Natural killer cell (primary cell): ENCODE data around the gene CLDN24. TPM values are rescaled to one million over a fixed set of nuclear protein-coding genes. Genes with fewer than 3 reads are reported as not detected.

ENCODE experiments used
- ATAC-seq, 3 donors: fragments of 150-1000 bp in 2 of 3; fragments of 200-7000 bp in 1 of 3; cut with Tn5 transposase; 1 replicate in 1 of 3; 2 replicates in 2 of 3; pipeline ENCODE4 v1.10.0; 2021; ENCODE audit warnings: mild to moderate bottlenecking in 2 of 3, moderate library complexity in 2 of 3
- DNase-seq, 2 donors: peaks; one replicate each; pipeline versions ENCODE4 v3.0.0 to v3.0.0-alpha.2; 2013 to 2021; ENCODE audit warnings: mixed read lengths in 1 of 2
- H3K27ac ChIP-seq: one replicate; pipeline ENCODE4 v1.5.1; 2013; ENCODE audit warnings: mild to moderate bottlenecking, low read length
- H3K27me3 ChIP-seq: one replicate; pipeline ENCODE4 v1.6.1; 2013; ENCODE audit warnings: low read length; ENCODE audit not compliant: control insufficient read depth, insufficient read depth
- H3K36me3 ChIP-seq: one replicate; pipeline ENCODE4 v1.6.1; 2013; ENCODE audit warnings: low read length; ENCODE audit not compliant: control insufficient read depth, insufficient read depth
- H3K4me1 ChIP-seq: one replicate; pipeline ENCODE4 v1.6.1; 2013; ENCODE audit warnings: low read length; ENCODE audit not compliant: control insufficient read depth, insufficient read depth
- H3K4me3 ChIP-seq: one replicate; pipeline ENCODE4 v1.5.1; 2013; ENCODE audit warnings: low read length
- H3K9me3 ChIP-seq: one replicate; pipeline ENCODE4 v1.6.1; 2013; ENCODE audit warnings: low read length; ENCODE audit not compliant: control insufficient read depth, insufficient read depth
- H3K27ac Mint-ChIP-seq, 2 donors: one replicate each; pipeline ENCODE4 v1.8.0; 2022; ENCODE audit warnings: mild to moderate bottlenecking in 2 of 2, mixed read lengths in 2 of 2, moderate library complexity in 1 of 2
- H3K27me3 Mint-ChIP-seq, 2 donors: one replicate each; pipeline ENCODE4 v1.8.0; 2022; ENCODE audit warnings: low read depth in 2 of 2, mixed read lengths in 2 of 2
- H3K36me3 Mint-ChIP-seq: one replicate; pipeline ENCODE4 v1.8.0; 2022; ENCODE audit warnings: mixed read lengths
- H3K4me1 Mint-ChIP-seq, 2 donors: one replicate each; pipeline ENCODE4 v1.8.0; 2022; ENCODE audit warnings: mixed read lengths in 2 of 2
- H3K4me3 Mint-ChIP-seq: one replicate; pipeline ENCODE4 v1.8.0; 2022; ENCODE audit warnings: mild to moderate bottlenecking, moderate library complexity, mixed read lengths
- H3K9me3 Mint-ChIP-seq, 2 donors: one replicate each; pipeline ENCODE4 v1.8.0; 2022; ENCODE audit warnings: mixed read lengths in 2 of 2
- WGBS: methylation state at CpG from one replicate; pipeline ENCODE4 v1.1.7; 2013; ENCODE audit warnings: missing lambda C conversion rate; ENCODE audit not compliant: insufficient coverage; 5-methylcytosine and 5-hydroxymethylcytosine counted together
- intact Hi-C: fragments of 100-400 bp; cut with micrococcal nuclease; formaldehyde crosslinking; loops from one replicate; pipeline ENCODE4 v1.14.2; 2022
- total RNA-seq, 4 donors: library from RNA; stranded (reverse); fragments of 120-200 nt in 1 of 4; gene quantifications; one replicate each; pipeline versions ENCODE4 v1.2.3 to v1.2.4, GENCODE V29; 2013 to 2022
- TF ChIP-seq, protein P1 (sequence below): fragments of 200-600 bp; IDR thresholded peaks from one replicate; pipeline ENCODE4 v1.8.0; 2022; ENCODE audit warnings: antibody characterized with exemption

Gene CLDN24
- 1 to 10 TPM in 1 of 3 donors, not detected in 2; 1.3 TPM for total RNA-seq
- 0.18 TPM for total RNA-seq (2013)

DNA sequence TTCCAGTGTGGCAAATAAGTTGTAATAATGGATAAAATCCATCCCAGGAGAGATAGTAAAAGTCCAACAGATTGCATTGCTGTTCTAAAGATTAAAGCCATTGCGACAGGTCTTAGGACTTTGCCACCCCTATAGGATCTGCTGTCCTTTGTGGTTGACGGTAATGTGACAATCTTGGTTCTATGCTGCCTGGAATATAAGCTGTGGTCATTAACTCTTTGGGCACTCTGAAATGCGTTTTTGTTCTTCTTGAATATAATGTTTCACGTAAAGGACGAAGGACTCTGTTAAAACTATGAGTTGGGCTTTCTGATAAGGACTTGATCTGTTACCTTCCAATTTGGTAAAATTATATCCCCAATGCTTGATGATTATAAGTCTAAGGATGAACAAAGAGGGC is at the start of gene CLDN24:
TSS of gene CLDN24 (minus strand) at position 101 of the 400 bp plus-strand sequence. CDS start at position 101, 0 bp downstream.
- DNase-seq: no peak
- no peak for ATAC-seq
- Histone ChIP-seq H3K27ac (peak within 1 kb of the TSS; percentile 33), H3K4me1 (peaks cover 16% of the 10 kb centered on the region), H3K4me3 (no peak within 1 kb of the TSS), H3K9me3 (no peaks in the 10 kb centered on the region), H3K27me3 (peaks cover 11% of the 10 kb centered on the region), H3K36me3 (no peaks in the 10 kb centered on the region)
- intact Hi-C loops: no loop called here
- H3K36me3 Mint-ChIP-seq: no peaks in the 10 kb centered on the region
- H3K4me1 Mint-ChIP-seq: peaks cover 18 to 36% of the 10 kb centered on the region in 2 donors
- H3K9me3 Mint-ChIP-seq: no peaks in the 10 kb centered on the region
- TF ChIP-seq, protein P1, sequence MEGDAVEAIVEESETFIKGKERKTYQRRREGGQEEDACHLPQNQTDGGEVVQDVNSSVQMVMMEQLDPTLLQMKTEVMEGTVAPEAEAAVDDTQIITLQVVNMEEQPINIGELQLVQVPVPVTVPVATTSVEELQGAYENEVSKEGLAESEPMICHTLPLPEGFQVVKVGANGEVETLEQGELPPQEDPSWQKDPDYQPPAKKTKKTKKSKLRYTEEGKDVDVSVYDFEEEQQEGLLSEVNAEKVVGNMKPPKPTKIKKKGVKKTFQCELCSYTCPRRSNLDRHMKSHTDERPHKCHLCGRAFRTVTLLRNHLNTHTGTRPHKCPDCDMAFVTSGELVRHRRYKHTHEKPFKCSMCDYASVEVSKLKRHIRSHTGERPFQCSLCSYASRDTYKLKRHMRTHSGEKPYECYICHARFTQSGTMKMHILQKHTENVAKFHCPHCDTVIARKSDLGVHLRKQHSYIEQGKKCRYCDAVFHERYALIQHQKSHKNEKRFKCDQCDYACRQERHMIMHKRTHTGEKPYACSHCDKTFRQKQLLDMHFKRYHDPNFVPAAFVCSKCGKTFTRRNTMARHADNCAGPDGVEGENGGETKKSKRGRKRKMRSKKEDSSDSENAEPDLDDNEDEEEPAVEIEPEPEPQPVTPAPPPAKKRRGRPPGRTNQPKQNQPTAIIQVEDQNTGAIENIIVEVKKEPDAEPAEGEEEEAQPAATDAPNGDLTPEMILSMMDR: no peak
- H3K4me3 Mint-ChIP-seq: peak within 1 kb of the TSS; percentile 87
- 90% methylated on average over 4 of the region's 5 CpGs for WGBS
- H3K27ac Mint-ChIP-seq: peak within 1 kb of the TSS; percentile 56 to 80
- H3K27me3 Mint-ChIP-seq: peaks cover 42 to 72% of the 10 kb centered on the region in 2 donors

DNA sequence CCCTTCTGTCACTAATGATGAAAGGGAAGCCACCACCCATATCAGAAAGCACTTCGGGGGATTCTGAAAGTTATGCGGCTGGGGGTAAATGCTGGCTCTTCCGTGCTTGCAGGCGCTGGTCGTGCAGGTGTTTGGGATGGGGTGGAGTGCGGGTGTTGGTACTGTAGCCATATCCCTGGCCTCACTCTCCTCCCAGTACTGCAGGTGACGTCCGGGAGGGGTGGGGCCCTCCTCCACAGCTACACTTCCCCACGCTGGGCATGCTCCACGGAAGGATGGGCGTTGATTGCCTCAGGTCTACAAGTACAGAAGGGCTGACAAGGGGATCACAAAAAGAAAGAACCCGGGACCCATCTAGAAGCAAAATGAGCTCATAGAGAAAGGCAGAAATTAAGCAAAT is 48.6 kb upstream of the CLDN24 start:
- ATAC-seq: no peak
- no peak overlapping the region for H3K4me3 Mint-ChIP-seq
- Histone ChIP-seq H3K9me3 (no peaks in the 10 kb centered on the region), H3K4me1 (no peaks in the 10 kb centered on the region), H3K27ac (no peak overlapping the region), H3K4me3 (no peak overlapping the region), H3K27me3 (no peaks in the 10 kb centered on the region), H3K36me3 (no peaks in the 10 kb centered on the region)
- no peak overlapping the region for H3K27ac Mint-ChIP-seq
- intact Hi-C loops: no loop called here
- peaks cover 8 to 9% of the 10 kb centered on the region in 2 donors for H3K27me3 Mint-ChIP-seq
- TF ChIP-seq, protein P1: no peak
- H3K36me3 Mint-ChIP-seq: no peaks in the 10 kb centered on the region
- WGBS: 85% methylated on average over 6 of the region's 12 CpGs
- no peaks in the 10 kb centered on the region for H3K4me1 Mint-ChIP-seq
- no peaks in the 10 kb centered on the region for H3K9me3 Mint-ChIP-seq
- DNase-seq: no peak

DNA sequence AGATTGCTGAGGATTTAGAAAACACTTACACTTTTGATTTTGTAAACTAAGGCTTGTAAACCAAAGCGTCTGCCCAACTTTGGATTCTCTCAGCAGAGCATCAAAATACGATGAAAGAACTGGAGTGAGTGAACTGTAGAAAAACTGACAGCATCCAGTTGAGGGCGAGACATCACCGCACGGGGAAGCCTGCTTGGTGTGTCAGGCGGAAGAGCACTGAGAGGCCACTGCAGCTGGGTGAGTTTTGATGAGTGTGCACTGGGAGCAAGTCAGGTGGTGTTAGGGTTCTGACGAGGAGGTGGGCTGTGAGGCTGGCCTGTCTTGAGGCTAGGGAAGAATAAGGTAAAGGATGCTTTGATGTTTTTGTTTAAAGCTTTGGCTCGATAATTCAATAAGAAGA is 46.8 kb upstream of the CLDN24 start:
- Mint-ChIP-seq H3K4me3 (no peak overlapping the region), H3K9me3 (no peaks in the 10 kb centered on the region), H3K4me1 (no peaks in the 10 kb centered on the region), H3K27ac (no peak overlapping the region), H3K27me3 (peaks cover 8 to 9% of the 10 kb centered on the region in 2 donors), H3K36me3 (no peaks in the 10 kb centered on the region)
- H3K4me3 ChIP-seq: no peak overlapping the region
- ATAC-seq (no peak), DNase-seq (no peak)
- H3K27me3 ChIP-seq: no peaks in the 10 kb centered on the region
- H3K27ac ChIP-seq: no peak overlapping the region
- intact Hi-C loops: no loop called here
- no peaks in the 10 kb centered on the region for H3K9me3 ChIP-seq
- H3K36me3 ChIP-seq: no peaks in the 10 kb centered on the region
- WGBS: 84% methylated on average over 8 of the region's 8 CpGs
- TF ChIP-seq, protein P1: no peak
- no peaks in the 10 kb centered on the region for H3K4me1 ChIP-seq

DNA sequence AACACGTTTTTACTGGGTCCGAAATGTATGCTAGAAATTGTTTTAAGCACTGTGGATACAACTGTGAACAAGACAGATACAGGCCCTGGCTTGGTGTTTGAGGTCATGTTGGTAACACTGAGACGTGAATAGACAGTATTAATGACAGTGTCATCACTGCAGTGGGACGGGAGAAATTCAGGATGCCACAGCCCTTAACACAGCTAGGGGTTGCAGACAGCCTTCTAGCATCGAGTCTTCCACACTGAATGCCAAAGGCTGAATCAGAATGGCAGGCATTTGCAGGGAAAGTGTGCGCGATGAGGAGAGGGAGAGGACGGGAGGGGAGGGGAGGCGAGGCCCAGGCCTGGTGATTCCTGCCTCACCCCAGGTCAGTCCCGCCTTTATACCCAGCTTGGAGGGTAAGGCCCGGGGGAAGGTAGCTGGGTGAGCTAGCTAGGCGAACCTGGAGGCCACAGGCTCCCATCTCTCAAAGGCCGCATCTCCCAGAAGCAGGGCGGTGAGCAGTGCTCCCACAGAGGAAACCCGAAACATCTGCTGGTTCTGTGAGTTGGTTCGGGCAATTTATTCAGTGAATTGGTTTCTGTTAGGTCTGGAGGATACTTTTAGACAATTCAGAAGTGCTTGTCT is 44.1 kb upstream of the CLDN24 start:
- no peak for DNase-seq

More for the DNA sequence above, 44.1 kb upstream of the CLDN24 start:
- Histone ChIP-seq H3K36me3 (no peaks in the 10 kb centered on the region), H3K9me3 (no peaks in the 10 kb centered on the region), H3K4me3 (no peak overlapping the region), H3K4me1 (no peaks in the 10 kb centered on the region), H3K27ac (no peak overlapping the region), H3K27me3 (no peaks in the 10 kb centered on the region)
- ATAC-seq: no peak
- Mint-ChIP-seq H3K4me3 (no peak overlapping the region), H3K27me3 (peaks cover 0 to 9% of the 10 kb centered on the region in 2 donors), H3K27ac (no peak overlapping the region), H3K4me1 (no peaks in the 10 kb centered on the region), H3K9me3 (no peaks in the 10 kb centered on the region), H3K36me3 (no peaks in the 10 kb centered on the region)
- intact Hi-C loops: no loop called here
- WGBS: 83% methylated on average over 16 of the region's 16 CpGs
- TF ChIP-seq, protein P1: no peak
